Liver (tissue), 9 donors: ENCODE measurements around the gene RXYLT1. TPM values are rescaled to one million over a fixed set of nuclear protein-coding genes. Genes with fewer than 3 reads are reported as not detected.
"Not testable (repeated sequence)": the region's sequence is repeated elsewhere in the genome, so short reads cannot be mapped to it uniquely, and the experiment has no call there.

ENCODE experiments used
- DNase-seq: peaks from one replicate; pipeline ENCODE4 v3.0.0-alpha.2; 2017; ENCODE audit warnings: low spot score
- H3K27ac ChIP-seq, 2 donors: one replicate each; pipeline ENCODE4 v1.7.0; 2013; ENCODE audit warnings: inconsistent platforms in 2 of 2, low read length in 2 of 2, control low read depth in 1 of 2, low read depth in 1 of 2, mild to moderate bottlenecking in 1 of 2
- H3K27me3 ChIP-seq, 4 donors: one replicate each; pipeline versions ENCODE4 v1.6.1 to v1.7.0; 2013; ENCODE audit warnings: low read length in 3 of 4, inconsistent platforms in 1 of 4, mild to moderate bottlenecking in 1 of 4, moderate library complexity in 1 of 4; ENCODE audit not compliant: control insufficient read depth in 4 of 4, insufficient read depth in 4 of 4
- H3K36me3 ChIP-seq, 4 donors: one replicate each; pipeline versions ENCODE4 v1.6.1 to v1.7.0; 2013; ENCODE audit warnings: low read length in 3 of 4, mild to moderate bottlenecking in 3 of 4, low read depth in 1 of 4, moderate library complexity in 1 of 4; ENCODE audit not compliant: control insufficient read depth in 4 of 4, insufficient read depth in 3 of 4
- H3K4me1 ChIP-seq, 4 donors: one replicate each; pipeline versions ENCODE4 v1.6.1 to v1.7.0; 2013; ENCODE audit warnings: low read length in 3 of 4, mild to moderate bottlenecking in 3 of 4, moderate library complexity in 1 of 4; ENCODE audit not compliant: control insufficient read depth in 4 of 4, insufficient read depth in 4 of 4
- H3K4me3 ChIP-seq, 3 donors: one replicate each; pipeline versions ENCODE4 v1.6.1 to v1.7.0; 2013; ENCODE audit warnings: low read length in 3 of 3, control low read depth in 1 of 3, low read depth in 1 of 3, mild to moderate bottlenecking in 1 of 3
- H3K9ac ChIP-seq, 2 donors: one replicate each; pipeline ENCODE4 v1.7.0; 2013; ENCODE audit warnings: low read length in 2 of 2, mild to moderate bottlenecking in 2 of 2, moderate library complexity in 2 of 2, control low read depth in 1 of 2, low read depth in 1 of 2
- H3K9me3 ChIP-seq, 4 donors: one replicate each; pipeline versions ENCODE4 v1.6.1 to v1.7.0; 2013; ENCODE audit warnings: low read length in 3 of 4; ENCODE audit not compliant: control insufficient read depth in 4 of 4
- FOXA1 ChIP-seq: IDR thresholded peaks from 2 replicates; pipeline ENCODE4 v1.6.1; 2016; ENCODE audit warnings: antibody characterized with exemption
- GABPA ChIP-seq, 2 donors: IDR thresholded peaks in 1 of 2; conservative IDR thresholded peaks in 1 of 2; 2 replicates each; pipeline ENCODE4 v1.6.1; 2016; ENCODE audit warnings: antibody characterized with exemption in 2 of 2, mild to moderate bottlenecking in 1 of 2, moderate library complexity in 1 of 2
- HNF4G ChIP-seq: IDR thresholded peaks from 2 replicates; pipeline ENCODE4 v1.6.1; 2016; ENCODE audit warnings: antibody characterized with exemption
- JUND ChIP-seq, 2 donors: IDR thresholded peaks; 2 replicates each; pipeline ENCODE4 v1.6.1; 2016; ENCODE audit warnings: antibody characterized with exemption in 2 of 2
- NR2F2 ChIP-seq: IDR thresholded peaks from 2 replicates; pipeline ENCODE4 v1.6.1; 2016; ENCODE audit warnings: antibody characterized with exemption
- RAD21 ChIP-seq, 2 donors: IDR thresholded peaks; 2 replicates each; pipeline ENCODE4 v1.6.1; 2016; ENCODE audit warnings: antibody characterized with exemption in 2 of 2, mild to moderate bottlenecking in 2 of 2
- RXRA ChIP-seq, 2 donors: IDR thresholded peaks; 2 replicates each; pipeline ENCODE4 v1.6.1; 2017 to 2018; ENCODE audit warnings: antibody characterized with exemption in 2 of 2, mild to moderate bottlenecking in 1 of 2
- SP1 ChIP-seq: IDR thresholded peaks from 2 replicates; pipeline ENCODE4 v1.6.1; 2018; ENCODE audit warnings: antibody characterized with exemption, mild to moderate bottlenecking
- TAF1 ChIP-seq: conservative IDR thresholded peaks from 2 replicates; pipeline ENCODE4 v1.6.1; 2016; ENCODE audit warnings: antibody characterized with exemption, mild to moderate bottlenecking
- YY1 ChIP-seq: IDR thresholded peaks from 2 replicates; pipeline ENCODE4 v1.6.1; 2016; ENCODE audit warnings: antibody characterized with exemption, mild to moderate bottlenecking
- WGBS: extraction: QIAGEN DNeasy Blood & Tissue Kit; methylation state at CpG from one replicate; pipeline ENCODE4 v1.1.7; 2013; 5-methylcytosine and 5-hydroxymethylcytosine counted together
- polyA plus RNA-seq, 2 donors: library from polyadenylated mRNA; stranded (reverse) in 1 of 2; unstranded in 1 of 2; fragments of 200-250 nt in 1 of 2; fragments of >200 nt in 1 of 2; fragmentation: Nextera tagmentation in 1 of 2; extraction: Ambion mirVana in 1 of 2; gene quantifications; one replicate each; pipeline versions ENCODE4 v1.2.1 to v1.2.3, GENCODE V29; 2013 to 2015
- total RNA-seq, 2 donors: library from RNA; depleted of rRNA; stranded (reverse); fragments of >200 nt; gene quantifications; one replicate each; pipeline ENCODE4 v1.2.3, GENCODE V29; 2014
- TF ChIP-seq, protein P1 (sequence below): IDR thresholded peaks from 2 replicates; pipeline ENCODE4 v1.6.1; 2016; ENCODE audit warnings: antibody characterized with exemption
- TF ChIP-seq, protein P2 (sequence below): fragments of 150-350 bp; IDR thresholded peaks from 2 replicates; pipeline ENCODE4 v1.5.1; 2017; ENCODE audit warnings: improper control_type of control experiment, low read depth, low read length; ENCODE audit not compliant: missing input control
- TF ChIP-seq, protein P3 (sequence below): IDR thresholded peaks from 2 replicates; pipeline ENCODE4 v1.6.1; 2016; ENCODE audit warnings: antibody characterized with exemption
- TF ChIP-seq, protein P4 (sequence below): IDR thresholded peaks from 2 replicates; pipeline ENCODE4 v1.6.1; 2016; ENCODE audit warnings: antibody characterized with exemption
- donor health status: healthy.
- donor health status: healthy.
- donor health status: healthy.
- donor health status: healthy.
- donor health status: healthy.

Gene RXYLT1
- total and polyA plus RNA-seq, 4 donors: 6.0 to 12.2 (median 10.4) TPM

DNA sequence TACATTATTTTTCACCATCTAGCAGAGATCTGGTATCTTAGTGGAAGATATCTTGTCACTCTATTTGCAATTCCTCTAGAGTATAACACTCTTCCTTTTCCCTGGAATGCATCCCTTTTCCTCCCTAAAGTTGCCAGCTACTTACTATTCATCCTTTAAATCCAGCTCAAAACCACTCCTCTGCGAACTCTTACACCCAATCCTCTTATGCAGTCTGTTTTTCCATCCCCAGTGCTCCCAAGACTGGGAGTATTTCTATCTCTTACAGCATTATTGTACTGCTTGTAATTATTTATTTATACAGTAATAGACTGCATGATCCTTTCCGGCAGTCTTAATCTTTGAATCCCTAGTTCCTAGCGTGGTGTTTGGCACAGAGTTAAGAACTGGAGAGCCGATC, 61.9 kb downstream of the RXYLT1 start:
- peaks cover 2 to 28% (median 6%) of the 10 kb centered on the region in 4 donors for H3K4me1 ChIP-seq
- H3K27me3 ChIP-seq: no peaks in the 10 kb centered on the region
- 53% methylated on average over 4 of the region's 4 CpGs for WGBS
- H3K9me3 ChIP-seq: no peaks in the 10 kb centered on the region
- no peaks in the 10 kb centered on the region for H3K36me3 ChIP-seq
- DNase-seq: no peak
- TF ChIP-seq RXRA (IDR thresholded peaks at IDR 0.05) (no peak), NR2F2 (no peak), JUND (IDR thresholded peaks at IDR 0.05) (no peak)
- TF ChIP-seq, protein P1, sequence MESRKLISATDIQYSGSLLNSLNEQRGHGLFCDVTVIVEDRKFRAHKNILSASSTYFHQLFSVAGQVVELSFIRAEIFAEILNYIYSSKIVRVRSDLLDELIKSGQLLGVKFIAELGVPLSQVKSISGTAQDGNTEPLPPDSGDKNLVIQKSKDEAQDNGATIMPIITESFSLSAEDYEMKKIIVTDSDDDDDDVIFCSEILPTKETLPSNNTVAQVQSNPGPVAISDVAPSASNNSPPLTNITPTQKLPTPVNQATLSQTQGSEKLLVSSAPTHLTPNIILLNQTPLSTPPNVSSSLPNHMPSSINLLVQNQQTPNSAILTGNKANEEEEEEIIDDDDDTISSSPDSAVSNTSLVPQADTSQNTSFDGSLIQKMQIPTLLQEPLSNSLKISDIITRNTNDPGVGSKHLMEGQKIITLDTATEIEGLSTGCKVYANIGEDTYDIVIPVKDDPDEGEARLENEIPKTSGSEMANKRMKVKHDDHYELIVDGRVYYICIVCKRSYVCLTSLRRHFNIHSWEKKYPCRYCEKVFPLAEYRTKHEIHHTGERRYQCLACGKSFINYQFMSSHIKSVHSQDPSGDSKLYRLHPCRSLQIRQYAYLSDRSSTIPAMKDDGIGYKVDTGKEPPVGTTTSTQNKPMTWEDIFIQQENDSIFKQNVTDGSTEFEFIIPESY: no peak
- TF ChIP-seq, protein P2, sequence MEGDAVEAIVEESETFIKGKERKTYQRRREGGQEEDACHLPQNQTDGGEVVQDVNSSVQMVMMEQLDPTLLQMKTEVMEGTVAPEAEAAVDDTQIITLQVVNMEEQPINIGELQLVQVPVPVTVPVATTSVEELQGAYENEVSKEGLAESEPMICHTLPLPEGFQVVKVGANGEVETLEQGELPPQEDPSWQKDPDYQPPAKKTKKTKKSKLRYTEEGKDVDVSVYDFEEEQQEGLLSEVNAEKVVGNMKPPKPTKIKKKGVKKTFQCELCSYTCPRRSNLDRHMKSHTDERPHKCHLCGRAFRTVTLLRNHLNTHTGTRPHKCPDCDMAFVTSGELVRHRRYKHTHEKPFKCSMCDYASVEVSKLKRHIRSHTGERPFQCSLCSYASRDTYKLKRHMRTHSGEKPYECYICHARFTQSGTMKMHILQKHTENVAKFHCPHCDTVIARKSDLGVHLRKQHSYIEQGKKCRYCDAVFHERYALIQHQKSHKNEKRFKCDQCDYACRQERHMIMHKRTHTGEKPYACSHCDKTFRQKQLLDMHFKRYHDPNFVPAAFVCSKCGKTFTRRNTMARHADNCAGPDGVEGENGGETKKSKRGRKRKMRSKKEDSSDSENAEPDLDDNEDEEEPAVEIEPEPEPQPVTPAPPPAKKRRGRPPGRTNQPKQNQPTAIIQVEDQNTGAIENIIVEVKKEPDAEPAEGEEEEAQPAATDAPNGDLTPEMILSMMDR: no peak
- H3K27ac ChIP-seq: no peak overlapping the region
- H3K4me3 ChIP-seq: no peak overlapping the region
- H3K9ac ChIP-seq: no peak overlapping the region

DNA sequence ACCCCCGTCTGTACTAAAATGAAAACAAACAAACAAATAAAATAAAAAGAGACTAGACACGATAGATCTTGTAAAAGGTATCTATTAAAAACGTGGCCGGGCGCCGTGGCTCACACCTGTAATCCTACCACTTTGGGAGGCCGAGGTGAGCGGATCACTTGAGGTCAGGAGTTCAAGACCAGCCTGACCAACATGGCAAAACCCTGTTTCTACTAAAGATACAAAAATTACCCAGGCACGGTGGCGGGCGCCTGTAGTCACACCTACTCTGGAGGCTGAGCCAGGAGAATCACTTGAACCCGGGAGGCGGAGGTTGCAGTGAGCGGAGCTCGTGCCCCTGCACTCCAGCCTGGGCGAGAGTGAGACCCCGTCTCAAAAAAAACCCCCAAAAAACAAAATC, 63.0 kb downstream of the RXYLT1 start:
- H3K4me3 ChIP-seq, H3K36me3 ChIP-seq, H3K27me3 ChIP-seq, H3K27ac ChIP-seq, H3K9ac ChIP-seq, H3K9me3 ChIP-seq, DNase-seq: not testable (repeated sequence)
- 96% methylated on average over 17 of the region's 17 CpGs for WGBS
- peaks cover 2 to 29% (median 8%) of the 10 kb centered on the region in 4 donors for H3K4me1 ChIP-seq

DNA sequence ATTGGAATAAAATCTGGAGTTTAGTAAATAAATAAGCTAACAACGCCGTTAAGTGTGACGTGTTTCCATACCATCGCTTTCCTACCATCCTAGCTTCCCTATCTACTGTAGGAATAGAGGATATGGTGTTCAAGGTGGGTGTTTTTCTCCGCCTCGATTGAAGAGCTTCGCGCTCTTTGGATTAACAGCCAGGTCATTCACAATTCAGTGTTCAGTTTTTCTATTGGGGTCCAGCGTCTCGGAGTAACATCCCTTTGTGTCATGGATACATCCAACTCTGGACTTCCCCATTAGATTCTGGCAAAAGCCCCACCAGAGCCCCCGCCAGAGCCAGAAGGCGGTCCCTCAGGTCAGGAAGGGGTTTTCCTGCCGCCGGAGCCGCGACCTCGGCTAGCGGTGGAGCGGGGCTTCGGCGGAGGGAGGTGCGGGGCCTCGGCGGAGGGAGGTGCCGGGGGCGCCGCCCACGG, 63.6 kb downstream of the RXYLT1 start:
- WGBS: 16% methylated on average over 28 of the region's 28 CpGs
- Histone ChIP-seq H3K4me3 (peak overlapping the region; percentile 75 to 90 (median 89)), H3K9ac (no peak overlapping the region), H3K36me3 (no peaks in the 10 kb centered on the region), H3K27me3 (no peaks in the 10 kb centered on the region), H3K9me3 (no peaks in the 10 kb centered on the region), H3K4me1 (peaks cover 2 to 29% (median 8%) of the 10 kb centered on the region in 4 donors), H3K27ac (peak overlapping the region; percentile 0 to 70)
- TF ChIP-seq YY1: no peak
- DNase-seq: no peak

DNA sequence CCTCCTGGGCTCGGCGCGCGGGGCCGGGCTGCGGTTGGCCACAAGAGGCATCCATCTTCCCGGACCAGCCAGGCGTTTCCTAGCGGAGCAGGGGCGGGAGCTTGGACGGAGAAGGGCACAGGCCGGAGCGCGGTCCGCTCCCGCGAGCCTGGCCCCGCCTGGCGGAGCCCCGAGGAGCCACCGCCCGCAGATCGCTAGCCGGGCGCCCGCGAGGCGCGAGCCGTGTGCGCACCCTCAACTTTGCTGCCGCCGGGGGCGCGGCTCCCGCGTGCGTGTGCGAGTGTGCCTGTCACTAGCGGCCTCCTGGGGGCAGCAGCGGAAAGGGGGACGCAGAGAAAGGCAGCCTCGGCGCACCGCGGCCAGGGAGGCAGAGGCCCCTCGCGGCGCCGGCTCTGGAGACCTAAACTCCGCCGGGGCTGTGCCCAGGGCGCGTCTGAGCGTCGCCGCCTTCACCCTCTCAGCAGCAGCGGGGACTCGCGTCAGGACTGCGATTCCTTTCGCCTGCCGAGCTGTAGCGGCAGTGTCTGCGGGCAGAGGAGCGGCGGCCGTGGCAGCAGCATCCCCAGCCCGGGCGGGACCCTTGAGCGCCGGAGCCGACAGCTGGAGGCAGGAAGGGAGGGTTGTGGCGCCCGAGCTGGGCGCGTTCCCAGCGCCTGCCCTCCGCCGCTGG, 64.1 kb downstream of the RXYLT1 start:
- Histone ChIP-seq H3K27me3 (no peaks in the 10 kb centered on the region), H3K4me3 (peak overlapping the region; percentile 75 to 90 (median 89)), H3K27ac (peak overlapping the region; percentile 70 to 84), H3K36me3 (no peaks in the 10 kb centered on the region), H3K9ac (peak overlapping the region in 1 of 2 donors; percentile 40), H3K4me1 (peaks cover 2 to 29% (median 8%) of the 10 kb centered on the region in 4 donors), H3K9me3 (no peaks in the 10 kb centered on the region)
- peak; percentile 79 for DNase-seq
- WGBS: under 1% methylated on average over 80 of the region's 80 CpGs
- TF ChIP-seq GABPA (IDR thresholded peaks at IDR 0.05 in 1 of 2, conservative IDR thresholded peaks at IDR 0.05 in 1 of 2) (no peak), HNF4G (no peak), SP1 (no peak), TAF1 (no peak), RAD21 (IDR thresholded peaks at IDR 0.05) (peak; percentile 82 to 88), JUND (IDR thresholded peaks at IDR 0.05) (no peak), YY1 (peak; percentile 40), FOXA1 (no peak), NR2F2 (no peak)
- TF ChIP-seq, protein P2: peak; percentile 90
- TF ChIP-seq, protein P3, sequence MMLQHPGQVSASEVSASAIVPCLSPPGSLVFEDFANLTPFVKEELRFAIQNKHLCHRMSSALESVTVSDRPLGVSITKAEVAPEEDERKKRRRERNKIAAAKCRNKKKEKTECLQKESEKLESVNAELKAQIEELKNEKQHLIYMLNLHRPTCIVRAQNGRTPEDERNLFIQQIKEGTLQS: no peak
- TF ChIP-seq, protein P4, sequence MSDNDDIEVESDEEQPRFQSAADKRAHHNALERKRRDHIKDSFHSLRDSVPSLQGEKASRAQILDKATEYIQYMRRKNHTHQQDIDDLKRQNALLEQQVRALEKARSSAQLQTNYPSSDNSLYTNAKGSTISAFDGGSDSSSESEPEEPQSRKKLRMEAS: no peak
